Right ventricle myocardium inferior (tissue), 1 donor: ENCODE measurements around the gene IL6ST. TPM values are rescaled to one million over a fixed set of nuclear protein-coding genes. Genes with fewer than 3 reads are reported as not detected.
A peak's percentile ranks its signal among the peaks of the same experiment; 100 is the strongest.

ENCODE experiments used
- ATAC-seq: fragments of 200-7000 bp; cut with Tn5 transposase; one replicate; pipeline ENCODE4 v1.9.1; 2020; ENCODE audit warnings: mild to moderate bottlenecking, moderate library complexity
- DNase-seq: peaks from one replicate; pipeline ENCODE4 v3.0.0; 2021; ENCODE audit errors: missing footprints
- intact Hi-C: fragments of 100-400 bp; cut with DNase I; formaldehyde crosslinking; loops from one replicate; pipeline ENCODE4 v1.11.0; 2022
- total RNA-seq: library from RNA; stranded (reverse); fragmentation: NEBNext Ultra II Directional; extraction: Animal tissue kit (Norgen Biotek cat#: 25700); gene quantifications from one replicate; pipeline ENCODE4 v1.2.1, GENCODE V29; 2021
- donor health status: DM: no; HTN: yes; CAD: no; lungs with severe emphysema.

The IL6ST gene
- total RNA-seq, 1 donor from 2014 or later, result 145 TPM

DNA sequence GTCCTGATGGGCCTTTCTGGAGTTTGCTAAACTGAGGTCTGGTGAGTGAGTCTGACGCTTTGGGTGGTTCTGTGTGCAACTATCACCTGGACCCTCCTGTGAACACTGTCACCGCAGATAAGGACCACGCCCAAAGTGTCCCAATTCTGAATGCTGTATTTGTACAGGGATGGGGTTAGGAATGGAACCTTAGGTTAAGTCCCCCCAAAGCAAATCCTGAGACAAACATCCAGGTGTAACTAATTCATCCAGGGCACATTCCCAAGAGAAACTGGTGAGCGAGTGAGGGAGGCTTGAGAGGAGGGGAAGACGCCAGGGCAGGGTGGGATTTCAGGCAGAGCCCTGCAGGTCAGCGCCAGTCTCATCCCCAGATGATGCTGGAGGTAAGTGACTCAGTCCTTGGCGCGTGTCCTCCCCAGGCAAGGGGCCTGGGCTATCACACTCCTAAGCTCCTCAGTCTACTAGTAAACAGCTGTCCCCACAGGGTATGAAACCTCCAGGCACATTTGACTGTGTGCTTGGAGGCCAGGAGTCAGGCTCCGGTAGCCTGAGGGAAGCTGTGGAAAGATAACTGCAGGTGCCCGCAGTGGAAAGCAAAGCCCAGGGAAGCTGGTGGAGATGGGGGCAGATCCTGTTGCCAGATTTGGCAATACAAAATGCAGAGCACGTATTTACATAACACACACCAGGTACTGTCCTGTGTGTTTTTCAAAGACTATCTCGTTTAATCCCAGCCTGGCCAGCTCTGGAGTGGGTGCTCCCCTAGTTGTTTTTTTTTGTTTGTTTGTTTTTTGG lies 66.7 kb downstream of the IL6ST start:
- ATAC-seq (no peak), DNase-seq (no peak)
- intact Hi-C loops, result no loop called here

DNA sequence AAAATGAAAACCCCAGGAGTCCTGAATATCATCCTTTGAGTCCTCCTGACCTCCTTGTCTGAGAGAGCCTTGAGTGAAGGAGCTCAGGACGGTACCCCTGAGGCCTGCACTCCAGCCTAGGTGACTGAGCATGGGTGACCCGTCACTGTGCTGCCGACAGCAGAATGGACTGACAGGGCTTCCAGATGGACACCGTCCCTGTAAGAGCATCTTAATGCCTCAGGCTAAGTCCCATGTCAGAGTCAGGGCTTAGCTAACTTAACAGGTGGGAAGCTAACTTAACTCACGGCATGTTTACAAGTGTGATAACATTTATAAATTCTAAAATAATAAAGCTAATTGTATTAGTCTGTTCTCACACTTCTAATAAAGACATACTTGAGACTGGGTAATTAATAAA lies 68.3 kb downstream of the IL6ST start:
- no peak for ATAC-seq
- intact Hi-C loops, result no loop called here
- no peak for DNase-seq

GRCh38 chr5:55925712-55926111 lies 69.1 kb downstream of the IL6ST start:
- ATAC-seq, result no peak
- no peak for DNase-seq
- intact Hi-C loops, result no loop called here

GRCh38 chr5:55925181-55925580 lies 69.6 kb downstream of the IL6ST start:
- intact Hi-C loops, result no loop called here
- no peak for ATAC-seq

DNA sequence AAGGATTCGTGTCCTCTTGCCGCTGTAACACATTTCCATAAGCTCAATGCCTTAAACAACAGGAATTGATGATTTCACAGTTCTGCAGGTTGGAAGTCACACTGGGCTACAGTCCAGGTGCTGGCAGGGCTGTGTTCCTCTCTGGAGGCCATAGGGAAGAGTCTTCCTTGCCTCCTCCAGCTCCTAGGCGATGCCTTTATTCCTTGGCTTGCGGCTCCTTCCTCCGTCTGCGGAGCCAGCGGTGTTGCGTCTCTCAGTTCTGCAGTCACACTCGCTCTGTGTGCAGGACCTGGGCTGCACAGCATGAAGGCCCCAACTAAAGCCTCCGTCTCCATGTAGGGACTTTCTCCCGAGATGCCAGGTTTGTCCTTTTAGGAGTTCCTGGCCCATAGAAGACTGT lies 70.0 kb downstream of the IL6ST start:
- ATAC-seq, result no peak
- no peak for DNase-seq
- intact Hi-C loops, result no loop called here

More at GRCh38 chr5:55925181-55925580, 69.6 kb downstream of the IL6ST start:
- DNase-seq, result no peak

DNA sequence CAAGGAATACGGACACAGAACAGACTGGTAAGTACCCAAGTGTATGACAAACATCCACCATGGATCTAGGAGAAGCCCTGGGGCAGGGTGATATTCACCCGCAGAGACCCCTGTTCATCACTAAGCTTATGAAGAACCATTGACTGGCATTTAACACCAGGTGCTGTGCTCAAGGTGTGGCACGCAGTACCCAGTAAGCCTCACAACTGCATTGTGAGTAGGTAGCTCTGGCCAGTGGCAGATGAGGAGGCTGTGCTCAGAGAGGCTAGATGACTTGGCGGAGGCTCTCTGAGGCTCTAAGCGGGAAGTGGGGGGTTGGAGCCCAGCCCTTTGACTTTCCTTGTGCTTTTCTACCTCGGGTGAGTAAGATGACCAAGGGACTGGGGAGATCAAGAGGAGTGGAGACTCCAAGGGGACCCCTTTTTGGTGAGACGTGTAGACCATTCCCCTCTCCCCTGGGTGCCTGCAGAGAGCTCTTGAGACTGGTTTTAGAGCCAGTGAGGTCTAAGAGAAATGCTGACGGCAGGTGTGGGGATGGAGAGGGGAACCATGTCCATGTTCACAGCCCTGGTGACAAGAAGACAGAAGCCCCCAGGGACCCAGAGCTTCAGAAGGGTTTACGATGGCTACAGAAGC lies 70.8 kb downstream of the IL6ST start:
- DNase-seq (no peak), ATAC-seq (no peak)
- intact Hi-C loops, result no loop called here

DNA sequence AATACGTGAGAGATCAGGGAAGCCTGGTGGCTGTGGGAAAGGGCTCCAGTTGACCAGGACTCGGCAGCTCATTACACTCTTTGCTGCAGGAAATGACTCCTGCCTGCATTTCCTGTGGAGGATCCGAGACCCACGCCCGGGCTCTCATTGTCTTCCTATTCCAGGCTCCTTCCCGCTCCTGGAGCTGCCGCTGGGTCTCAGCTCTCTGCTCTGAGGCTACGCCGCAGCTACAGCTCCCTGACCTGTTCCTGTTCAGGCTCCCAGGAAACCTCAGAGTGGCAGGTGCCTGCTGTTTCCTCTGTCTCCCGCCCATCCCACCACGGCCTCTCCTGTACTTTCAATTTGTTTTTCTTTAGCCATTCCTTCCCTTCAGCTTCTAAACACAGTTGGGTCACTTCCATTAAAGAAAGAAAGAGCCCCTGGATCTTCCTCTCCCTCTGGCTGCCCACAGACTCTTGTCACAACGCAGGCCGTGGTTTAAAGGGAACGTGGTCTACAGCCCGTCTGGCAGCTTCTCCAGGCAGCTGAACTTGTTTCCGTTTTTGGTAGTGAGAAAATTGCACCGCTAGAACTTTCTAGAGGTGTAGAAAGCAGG lies 71.5 kb downstream of the IL6ST start:
- ATAC-seq (no peak), DNase-seq (no peak)

GRCh38 chr5:55921617-55922016 lies 73.1 kb downstream of the IL6ST start:
- DNase-seq (no peak), ATAC-seq (no peak)
- intact Hi-C loops, result no loop called here

More for the DNA sequence above, 71.5 kb downstream of the IL6ST start:
- intact Hi-C loops, result no loop called here

DNA sequence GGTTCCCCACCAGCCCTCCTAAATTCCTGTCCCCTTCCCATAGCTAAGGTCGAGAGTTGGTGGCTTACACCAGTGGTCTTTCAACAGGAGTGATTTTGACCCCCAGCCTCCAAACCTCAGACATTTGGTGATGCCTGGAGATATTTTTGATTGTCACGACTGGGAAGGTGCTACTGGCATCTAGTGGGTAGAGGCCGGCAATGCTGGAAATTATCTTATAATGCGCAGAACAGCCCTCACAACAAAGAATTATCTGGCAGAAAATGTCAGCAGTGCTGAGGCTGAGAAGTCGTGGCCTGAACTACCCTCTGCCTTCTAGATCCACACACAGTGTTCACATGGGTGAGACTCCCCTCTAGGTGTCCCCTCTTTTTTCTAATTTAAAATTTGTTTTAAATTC lies 74.0 kb downstream of the IL6ST start:
- intact Hi-C loops, result no loop called here
- no peak for ATAC-seq
- no peak for DNase-seq

DNA sequence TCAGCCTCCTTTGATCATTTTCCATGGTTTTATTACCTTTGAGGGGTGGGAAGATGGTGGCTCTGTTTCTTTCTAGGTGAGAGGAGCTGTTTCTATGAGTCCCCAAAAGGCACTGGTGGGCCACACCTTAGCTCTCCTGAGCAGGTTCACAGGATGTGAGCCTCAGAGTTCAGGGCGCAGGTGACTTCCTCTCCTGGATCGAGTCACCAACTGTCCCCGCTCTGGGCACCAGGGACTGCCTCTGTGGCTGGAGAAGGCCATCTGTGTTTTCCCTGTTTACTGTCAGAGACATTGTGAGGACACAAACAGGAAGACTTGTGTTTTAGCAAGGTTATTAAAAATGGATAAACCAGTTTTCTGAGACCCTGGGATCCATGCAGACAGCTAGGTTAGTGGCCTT lies 75.1 kb downstream of the IL6ST start:
- intact Hi-C loops, result no loop called here
- no peak for ATAC-seq

GRCh38 chr5:55918087-55919035 lies 76.4 kb downstream of the IL6ST start:
- ATAC-seq, result peak; percentile 33
- intact Hi-C loops, result no loop called here
- DNase-seq, result no peak

More for the DNA sequence above, 75.1 kb downstream of the IL6ST start:
- no peak for DNase-seq

GRCh38 chr5:55917402-55918086 lies 77.2 kb downstream of the IL6ST start:
- peak; percentile 15 for ATAC-seq

DNA sequence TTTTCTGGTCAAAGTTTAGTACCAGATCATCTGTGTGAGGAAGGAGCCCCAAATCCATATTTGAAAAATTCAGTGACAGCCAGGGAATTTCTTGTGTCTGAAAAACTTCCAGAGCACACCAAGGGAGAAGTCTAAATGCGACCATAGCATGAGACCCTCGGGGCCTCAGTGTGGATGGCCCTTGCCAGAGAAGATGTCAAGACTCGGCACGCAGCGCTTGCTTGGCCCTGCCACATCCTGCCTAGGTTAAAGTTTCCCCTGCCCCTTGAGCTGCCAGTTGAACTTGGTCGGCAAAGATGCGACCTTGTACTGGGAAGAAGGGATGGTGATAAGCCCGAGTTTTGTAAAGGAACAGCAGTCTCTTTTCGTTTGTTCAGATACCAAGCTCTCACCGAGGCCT lies 77.8 kb downstream of the IL6ST start:
- DNase-seq (no peak), ATAC-seq (no peak)
- intact Hi-C loops, result no loop called here

More at GRCh38 chr5:55917402-55918086, 77.2 kb downstream of the IL6ST start:
- intact Hi-C loops, result no loop called here
- DNase-seq, result no peak

GRCh38 chr5:55915783-55916182 lies 79.0 kb downstream of the IL6ST start:
- no peak for DNase-seq
- intact Hi-C loops, result no loop called here
- ATAC-seq, result no peak

GRCh38 chr5:55914971-55915370 lies 79.8 kb downstream of the IL6ST start:
- intact Hi-C loops, result no loop called here
- ATAC-seq (no peak), DNase-seq (no peak)

- intact Hi-C loops, result no loop called here
- no peak for ATAC-seq
- no peak for DNase-seq
These were observed 81.0 kb downstream of the IL6ST start for GRCh38 chr5:55913466-55914413.
